WI38 (cell line): ENCODE measurements around the gene OTOGL.

Experiments used
- H3K4me3 ChIP-seq: 2 replicates; pipeline ENCODE4 v1.5.1; 2011; ENCODE audit warnings: low read depth, mild to moderate bottlenecking, control low read depth, low read length
- TF ChIP-seq, protein P1 (sequence below): IDR thresholded peaks from 2 replicates; pipeline ENCODE4 v1.5.1; 2012; ENCODE audit warnings: low read depth, mild to moderate bottlenecking, control low read depth, low read length

Gene OTOGL

DNA sequence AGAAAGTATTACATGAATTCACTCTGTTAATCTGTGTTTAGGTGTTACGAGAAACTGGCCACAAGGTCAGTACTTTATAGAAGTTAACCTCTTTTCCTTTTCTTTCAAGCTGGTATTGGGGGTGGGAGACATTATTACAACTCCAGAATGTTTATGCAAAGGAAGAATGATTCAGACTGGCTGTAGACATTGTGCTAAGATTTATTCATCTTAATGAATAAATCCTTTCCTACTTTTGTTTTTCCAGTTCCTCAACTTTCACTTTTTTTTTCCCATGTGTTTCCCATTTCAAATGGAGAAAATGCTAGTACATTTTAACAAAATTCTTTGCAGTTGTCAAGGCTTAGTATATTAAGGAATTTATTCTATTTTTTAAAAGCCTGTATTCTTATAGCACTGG, 1.3 kb downstream of the OTOGL start:
- H3K4me3 ChIP-seq = no peak overlapping the region

DNA sequence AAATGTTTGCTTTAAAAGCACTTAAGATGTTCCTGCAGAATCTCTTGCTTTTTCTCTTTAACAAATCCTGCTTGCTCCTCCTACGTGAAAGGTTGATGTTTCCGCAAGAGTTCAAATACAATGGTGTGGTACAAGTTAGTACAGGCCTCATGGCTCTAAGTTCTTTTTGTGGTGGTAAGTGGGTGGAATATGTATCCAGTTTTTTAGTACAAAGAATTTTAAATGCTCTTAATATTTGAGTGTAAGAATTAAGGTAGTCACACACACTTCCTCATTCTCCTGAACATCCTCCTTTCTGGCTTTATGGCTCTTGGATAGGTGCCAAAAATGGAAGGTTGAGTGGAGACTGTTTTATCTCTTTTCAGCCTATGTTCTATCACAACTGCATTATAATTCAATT, 1.8 kb downstream of the OTOGL start:
- TF ChIP-seq, protein P1, sequence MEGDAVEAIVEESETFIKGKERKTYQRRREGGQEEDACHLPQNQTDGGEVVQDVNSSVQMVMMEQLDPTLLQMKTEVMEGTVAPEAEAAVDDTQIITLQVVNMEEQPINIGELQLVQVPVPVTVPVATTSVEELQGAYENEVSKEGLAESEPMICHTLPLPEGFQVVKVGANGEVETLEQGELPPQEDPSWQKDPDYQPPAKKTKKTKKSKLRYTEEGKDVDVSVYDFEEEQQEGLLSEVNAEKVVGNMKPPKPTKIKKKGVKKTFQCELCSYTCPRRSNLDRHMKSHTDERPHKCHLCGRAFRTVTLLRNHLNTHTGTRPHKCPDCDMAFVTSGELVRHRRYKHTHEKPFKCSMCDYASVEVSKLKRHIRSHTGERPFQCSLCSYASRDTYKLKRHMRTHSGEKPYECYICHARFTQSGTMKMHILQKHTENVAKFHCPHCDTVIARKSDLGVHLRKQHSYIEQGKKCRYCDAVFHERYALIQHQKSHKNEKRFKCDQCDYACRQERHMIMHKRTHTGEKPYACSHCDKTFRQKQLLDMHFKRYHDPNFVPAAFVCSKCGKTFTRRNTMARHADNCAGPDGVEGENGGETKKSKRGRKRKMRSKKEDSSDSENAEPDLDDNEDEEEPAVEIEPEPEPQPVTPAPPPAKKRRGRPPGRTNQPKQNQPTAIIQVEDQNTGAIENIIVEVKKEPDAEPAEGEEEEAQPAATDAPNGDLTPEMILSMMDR = no peak
- H3K4me3 ChIP-seq = no peak overlapping the region

More for the DNA sequence above, 1.3 kb downstream of the OTOGL start:
- TF ChIP-seq, protein P1 = no peak

DNA sequence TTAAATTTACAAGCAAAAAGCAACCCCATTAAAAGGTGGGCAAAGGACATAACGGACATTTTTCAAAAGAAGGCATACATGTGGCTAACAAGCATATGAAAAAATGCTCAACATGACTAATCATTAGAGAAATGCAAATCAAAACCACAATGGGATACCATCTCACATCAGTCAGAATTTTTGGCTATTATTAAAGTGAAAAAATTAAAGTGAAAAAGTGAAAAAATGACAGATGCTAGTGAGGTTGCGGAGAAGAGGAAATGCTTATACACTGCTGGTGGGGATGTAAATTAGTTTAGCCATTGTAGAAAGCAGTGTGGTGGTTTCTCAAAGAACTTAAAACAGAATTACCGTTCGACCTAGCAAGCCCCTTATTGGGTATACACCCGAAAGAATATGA, 7.9 kb downstream of the OTOGL start:
- TF ChIP-seq, protein P1 = no peak
- H3K4me3 ChIP-seq = no peak overlapping the region

DNA sequence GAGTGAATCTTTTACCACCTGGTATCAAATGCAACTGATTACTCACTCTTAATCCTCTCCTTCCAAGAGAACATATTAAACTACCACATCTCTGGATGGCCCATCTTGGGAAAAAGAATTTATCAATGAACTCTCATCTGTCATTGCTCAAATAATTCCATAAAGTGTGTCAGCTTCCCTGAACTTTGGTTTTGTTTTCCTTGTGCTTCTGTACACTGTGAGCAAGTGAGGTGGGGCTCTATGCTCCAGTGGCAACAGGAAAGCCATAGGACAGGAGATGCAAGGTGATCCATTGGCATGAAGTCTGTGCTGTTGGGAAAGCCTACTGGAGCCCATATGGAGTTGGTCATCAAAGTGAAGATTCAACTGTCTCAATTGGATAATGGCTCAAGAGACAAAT, 17.4 kb downstream of the OTOGL start:
- TF ChIP-seq, protein P1 = no peak
- H3K4me3 ChIP-seq = no peak overlapping the region

DNA sequence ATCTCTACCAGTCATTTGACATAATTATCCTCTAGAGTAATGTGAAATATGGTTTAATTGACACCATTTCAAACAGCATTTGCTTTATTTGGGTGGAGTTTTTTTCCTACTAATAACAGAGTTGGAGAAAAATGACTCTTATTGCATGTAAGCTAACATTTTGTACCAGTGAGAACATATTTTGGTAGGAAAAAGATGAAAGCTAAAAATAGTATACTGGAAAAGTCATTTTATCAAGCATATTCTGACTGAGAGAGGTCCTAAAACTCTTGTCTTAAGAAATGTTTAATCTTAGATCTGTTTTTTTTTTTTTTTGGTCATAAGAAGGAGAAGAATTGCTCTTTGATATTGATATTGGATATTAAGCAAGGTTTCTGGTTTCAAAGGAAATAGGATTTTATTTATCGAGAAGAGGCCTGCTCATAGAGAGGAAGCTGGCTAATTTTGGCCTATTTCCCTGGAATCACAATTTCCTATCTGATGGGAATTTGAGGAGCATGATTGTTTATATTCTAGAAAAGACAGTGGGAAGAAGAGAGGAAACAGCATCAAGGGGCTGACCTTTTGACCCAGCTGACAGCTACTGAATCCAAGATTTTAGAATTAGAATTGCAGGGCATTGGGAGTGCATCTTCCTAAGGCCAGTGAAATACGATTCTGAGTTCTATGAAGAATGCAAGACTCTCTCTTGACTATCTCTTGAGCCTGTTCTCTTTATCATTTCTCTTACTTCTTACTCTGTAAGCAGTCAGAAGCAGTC, 19.4 kb downstream of the OTOGL start:
- TF ChIP-seq, protein P1 = no peak
- no peak overlapping the region for H3K4me3 ChIP-seq

DNA sequence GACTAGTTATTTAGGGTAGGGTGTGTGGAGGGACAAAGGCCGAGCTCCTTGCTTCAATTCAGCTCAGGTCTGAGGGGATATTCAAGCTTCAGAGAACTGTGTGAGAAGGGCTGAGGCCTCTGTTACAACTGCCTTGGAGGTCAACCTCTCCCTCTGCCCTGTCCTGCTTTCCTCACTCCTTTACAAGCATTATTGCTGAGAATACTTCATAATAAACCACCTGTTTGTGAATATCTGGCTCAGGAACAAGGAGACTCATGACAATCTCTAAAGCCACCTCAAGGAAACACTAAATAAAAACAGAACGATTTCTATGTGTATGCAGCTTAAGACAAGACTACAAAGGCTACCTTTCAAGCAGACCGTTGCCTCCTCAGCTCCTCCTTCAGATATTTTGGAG, 21.7 kb downstream of the OTOGL start:
- TF ChIP-seq, protein P1 = no peak
- H3K4me3 ChIP-seq = no peak overlapping the region

DNA sequence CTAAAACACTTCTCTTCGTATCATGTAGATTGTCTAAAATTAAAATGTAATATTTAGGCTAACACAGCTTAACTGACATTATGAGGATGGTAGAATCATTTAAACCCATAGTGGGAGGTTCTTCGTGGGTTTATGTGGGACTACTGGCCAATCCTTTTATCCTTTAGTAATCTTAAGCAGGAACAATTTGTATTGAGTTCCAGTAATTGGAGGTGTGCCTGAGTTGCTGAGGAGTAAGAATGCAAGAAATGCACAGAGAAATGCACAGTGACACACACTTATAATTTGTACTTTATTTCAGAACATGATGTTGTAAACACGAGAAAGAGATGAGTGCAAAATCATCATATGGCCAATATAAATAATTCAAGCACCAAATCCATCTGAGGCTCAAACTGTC, 22.3 kb downstream of the OTOGL start:
- H3K4me3 ChIP-seq = no peak overlapping the region
- TF ChIP-seq, protein P1 = no peak
